ENCODE data around the gene NEIL1.
"Not testable (repeated sequence)": the region's sequence is repeated elsewhere in the genome, so short reads cannot be mapped to it uniquely, and the experiment has no call there.

The NEIL1 gene, protein sequence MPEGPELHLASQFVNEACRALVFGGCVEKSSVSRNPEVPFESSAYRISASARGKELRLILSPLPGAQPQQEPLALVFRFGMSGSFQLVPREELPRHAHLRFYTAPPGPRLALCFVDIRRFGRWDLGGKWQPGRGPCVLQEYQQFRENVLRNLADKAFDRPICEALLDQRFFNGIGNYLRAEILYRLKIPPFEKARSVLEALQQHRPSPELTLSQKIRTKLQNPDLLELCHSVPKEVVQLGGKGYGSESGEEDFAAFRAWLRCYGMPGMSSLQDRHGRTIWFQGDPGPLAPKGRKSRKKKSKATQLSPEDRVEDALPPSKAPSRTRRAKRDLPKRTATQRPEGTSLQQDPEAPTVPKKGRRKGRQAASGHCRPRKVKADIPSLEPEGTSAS

DNA sequence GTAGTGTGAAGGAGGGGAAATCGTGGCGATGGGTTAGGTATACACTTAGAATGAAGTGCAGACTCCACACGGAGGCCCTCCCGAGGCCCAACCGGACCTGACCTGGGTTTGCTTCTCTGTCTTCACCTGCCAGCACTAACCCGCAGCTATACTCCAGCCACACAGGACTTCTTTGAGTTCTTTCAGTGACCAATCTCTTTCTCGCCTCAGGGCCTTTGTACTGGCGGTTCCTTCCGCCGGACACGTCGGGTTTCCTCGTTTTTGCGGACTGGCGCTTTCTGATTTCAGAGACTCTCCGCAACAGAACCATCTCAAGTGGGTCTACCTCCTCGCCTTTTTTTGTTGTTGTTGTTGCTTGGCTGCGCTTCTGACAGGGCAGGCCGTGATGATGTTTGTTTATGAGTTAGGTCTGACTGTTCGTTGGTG lies at the start of gene NEIL1:
Gene NEIL1, plus strand, starts transcription at position 244 of the 426 bp plus-strand sequence. CDS start 1,867 bp downstream, outside the sequence.
- no peak for DNase-seq

DNA sequence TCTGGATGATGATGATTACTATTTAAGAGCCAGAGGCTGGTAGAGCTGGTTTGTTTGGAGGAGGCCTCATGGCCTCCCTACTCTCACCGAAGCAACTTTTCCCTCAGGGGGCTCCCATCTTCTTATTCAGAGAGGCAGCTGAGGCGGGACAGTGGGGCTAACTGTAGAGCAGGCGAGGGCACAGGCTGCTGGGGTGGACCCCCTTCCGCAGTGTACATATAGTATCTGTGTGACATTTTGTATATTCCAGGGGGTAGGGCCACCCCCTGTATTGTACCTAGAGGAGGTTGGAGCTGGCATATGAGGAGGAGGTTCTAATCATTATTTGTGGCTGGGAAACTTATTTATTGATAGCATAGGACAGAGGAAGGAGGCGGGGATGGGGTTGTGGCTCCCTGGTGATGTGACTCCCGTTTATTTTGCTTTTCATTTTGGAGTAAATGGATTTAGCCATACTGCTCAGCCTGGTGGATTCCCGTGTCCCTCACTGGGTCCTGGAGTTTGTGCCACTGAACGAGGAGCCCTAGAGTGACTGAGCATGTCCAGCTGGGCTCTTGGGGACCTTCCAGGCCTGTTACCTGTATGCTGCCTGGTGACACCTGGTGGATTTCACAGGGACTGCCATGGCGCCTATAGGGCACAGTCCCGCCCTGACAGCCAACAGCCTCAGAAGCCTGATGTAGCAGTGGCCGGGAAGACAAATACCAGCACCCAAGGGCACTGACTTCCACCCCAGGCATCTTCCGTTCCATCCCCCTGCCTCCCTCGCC lies 48.1 kb upstream of the NEIL1 start:
- not testable (repeated sequence) for DNase-seq

DNA sequence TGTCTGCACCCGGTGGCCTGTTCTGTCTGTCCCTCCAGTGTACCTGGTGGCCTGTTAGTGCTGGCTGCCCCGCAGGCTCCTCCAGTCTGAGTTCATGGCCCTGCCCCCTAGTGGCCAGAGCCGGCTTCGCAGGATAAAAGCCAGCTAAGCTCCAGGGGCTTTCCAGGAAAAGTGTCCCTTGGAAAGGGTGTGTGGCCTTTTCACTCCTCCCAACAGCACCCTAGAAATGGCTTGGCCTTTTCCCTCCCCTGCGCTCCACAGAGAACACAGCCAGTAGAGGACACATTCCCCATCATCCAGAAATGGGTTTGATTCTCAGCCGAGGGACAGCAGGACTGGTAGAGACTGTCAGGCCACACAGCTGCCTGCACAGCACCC lies 47.5 kb upstream of the NEIL1 start:
- DNase-seq = not testable (repeated sequence)

DNA sequence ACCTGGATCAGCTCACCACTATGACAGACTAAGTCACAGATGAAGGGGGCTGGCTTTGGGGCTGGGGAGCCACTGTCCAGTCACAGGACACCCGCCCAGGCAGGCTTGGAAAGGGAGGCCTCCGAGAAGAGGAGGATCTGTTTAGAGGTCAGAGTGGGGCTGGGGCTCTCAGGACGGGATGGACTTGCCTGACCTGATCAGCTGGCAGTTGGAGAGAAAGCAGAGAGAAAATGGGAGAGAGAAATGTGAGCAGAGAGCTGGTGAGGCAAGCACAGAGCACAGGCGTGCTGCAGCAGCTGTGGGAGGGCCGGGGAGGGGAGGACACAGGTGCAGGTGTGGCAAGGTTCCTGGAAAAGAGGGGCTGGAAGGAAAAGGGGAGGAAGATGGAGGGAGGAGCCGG lies 46.8 kb upstream of the NEIL1 start:
- not testable (repeated sequence) for DNase-seq

DNA sequence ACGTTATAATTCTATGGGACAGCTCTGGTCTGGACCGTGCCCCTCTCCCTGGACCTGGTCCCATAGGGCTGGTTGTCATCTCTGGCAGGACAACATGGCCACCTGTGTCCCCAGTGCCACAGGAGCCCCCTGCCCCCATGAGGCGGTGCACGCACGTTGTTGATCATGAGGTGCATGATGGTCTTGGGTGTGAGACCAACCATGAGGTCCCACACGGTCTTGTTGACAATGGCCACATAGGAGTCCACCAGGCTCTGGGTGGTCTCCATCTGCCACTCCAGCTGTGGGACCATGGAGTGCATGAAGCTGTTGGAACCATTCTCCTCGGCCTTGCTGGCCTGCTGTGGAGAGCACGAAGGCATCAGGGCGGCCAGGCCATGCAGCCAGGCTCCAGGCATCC lies 44.5 kb upstream of the NEIL1 start:
- no peak for DNase-seq

DNA sequence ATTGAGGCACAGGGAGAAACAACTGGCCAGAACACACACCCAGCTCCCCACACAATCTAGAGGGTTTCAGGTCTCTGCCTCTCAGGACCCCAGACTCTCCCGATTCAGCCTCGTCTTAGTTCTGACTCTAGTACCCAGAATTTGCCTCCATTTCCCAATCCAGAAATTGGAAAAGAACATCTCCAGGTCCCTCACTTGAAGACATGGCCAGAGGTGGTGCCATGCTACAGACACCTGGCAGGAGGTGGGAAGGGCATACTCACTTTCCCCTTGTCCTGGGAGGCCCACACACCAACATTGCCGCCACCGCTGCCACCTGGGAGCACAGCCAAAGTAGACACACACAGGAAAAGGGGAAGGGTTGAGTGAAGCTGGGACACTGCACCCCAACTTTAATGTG lies 44.1 kb upstream of the NEIL1 start:
- not testable (repeated sequence) for DNase-seq

DNA sequence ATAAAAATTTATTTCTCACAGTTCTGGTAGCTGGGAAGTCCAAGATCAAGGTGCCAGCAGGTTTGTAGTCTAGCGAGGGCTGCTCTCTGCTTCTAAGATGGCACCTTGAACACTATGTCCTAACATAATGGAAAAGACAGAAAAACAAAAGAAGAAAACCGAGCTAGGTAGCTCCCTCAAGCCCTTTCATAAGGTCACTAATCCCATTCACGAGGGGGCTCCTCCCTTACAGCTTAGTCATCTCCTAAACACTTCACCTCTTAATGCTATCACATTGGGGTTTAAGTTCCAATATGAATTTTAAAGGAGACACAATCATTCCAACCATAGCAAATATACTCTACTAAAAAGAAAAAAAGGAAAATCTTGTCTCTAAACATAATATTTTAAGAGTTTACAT lies 40.7 kb upstream of the NEIL1 start:
- no peak for DNase-seq

DNA sequence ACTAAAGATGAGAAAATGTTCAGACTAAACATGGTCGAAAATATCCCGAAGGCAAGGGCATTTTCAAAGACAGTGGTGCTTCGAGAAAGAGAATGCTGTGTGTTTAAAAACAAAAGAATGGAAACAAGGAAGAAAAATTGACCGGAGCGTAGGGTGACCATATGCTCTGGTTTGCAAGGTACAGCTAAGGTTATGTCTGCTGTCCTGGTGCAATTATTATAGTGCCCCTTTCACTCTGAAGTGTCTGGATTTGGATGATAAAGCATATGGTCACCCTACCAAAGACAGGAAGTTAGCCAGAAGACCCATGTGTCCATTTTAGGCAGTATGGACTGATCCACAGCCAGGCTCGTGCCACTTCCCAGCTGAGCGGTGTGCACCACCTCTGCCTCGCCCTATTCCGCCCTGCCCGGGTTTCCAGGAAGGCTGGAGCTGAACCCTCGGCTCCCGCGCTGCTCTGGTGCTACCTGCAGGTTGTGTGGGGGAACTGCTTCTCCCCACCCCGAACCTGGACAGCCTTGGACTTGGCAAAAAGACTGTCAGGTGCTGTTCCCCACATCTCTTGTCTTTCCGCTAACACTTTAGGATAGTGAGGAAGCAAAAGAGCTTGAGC lies 39.0 kb upstream of the NEIL1 start:
- DNase-seq = peak; percentile 11

DNA sequence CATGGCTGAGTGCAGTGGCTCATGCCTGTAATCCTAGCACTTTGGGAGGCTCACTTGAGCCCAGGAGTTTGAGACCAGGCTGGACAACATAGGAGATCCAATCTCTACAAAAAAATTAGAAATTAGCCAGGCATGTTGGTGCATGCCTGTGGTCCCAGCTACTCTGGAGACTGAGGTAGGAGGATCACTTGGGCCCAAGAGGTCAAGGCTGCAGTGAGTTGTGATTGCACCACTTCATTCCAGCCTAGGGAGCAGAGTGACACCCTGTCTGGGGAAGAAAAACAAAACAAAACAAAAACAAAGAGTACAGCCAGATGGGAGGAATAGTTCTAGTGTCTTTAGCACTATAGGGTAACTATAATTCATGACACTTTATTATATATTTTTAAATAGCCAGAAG lies 37.1 kb upstream of the NEIL1 start:
- no peak for DNase-seq

DNA sequence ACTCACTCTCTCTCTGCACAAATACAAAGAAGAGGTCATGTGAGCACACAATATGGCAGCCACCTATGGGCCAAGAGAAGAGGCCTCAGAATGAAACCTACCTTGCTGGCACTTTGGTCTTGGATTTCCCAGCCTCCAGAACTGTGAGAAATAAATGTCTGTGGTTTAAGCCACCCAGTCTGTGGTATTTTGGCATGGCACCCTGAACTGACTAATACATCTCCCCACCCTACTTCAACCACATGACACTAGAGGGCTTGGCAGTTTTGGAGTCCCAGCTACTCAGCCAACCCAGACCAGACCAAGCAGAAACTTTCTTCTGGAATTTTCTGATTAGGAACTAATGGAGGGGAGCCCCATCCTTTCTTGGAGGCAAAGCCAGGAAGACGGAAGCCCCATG lies 34.3 kb upstream of the NEIL1 start:
- DNase-seq = not testable (repeated sequence)

DNA sequence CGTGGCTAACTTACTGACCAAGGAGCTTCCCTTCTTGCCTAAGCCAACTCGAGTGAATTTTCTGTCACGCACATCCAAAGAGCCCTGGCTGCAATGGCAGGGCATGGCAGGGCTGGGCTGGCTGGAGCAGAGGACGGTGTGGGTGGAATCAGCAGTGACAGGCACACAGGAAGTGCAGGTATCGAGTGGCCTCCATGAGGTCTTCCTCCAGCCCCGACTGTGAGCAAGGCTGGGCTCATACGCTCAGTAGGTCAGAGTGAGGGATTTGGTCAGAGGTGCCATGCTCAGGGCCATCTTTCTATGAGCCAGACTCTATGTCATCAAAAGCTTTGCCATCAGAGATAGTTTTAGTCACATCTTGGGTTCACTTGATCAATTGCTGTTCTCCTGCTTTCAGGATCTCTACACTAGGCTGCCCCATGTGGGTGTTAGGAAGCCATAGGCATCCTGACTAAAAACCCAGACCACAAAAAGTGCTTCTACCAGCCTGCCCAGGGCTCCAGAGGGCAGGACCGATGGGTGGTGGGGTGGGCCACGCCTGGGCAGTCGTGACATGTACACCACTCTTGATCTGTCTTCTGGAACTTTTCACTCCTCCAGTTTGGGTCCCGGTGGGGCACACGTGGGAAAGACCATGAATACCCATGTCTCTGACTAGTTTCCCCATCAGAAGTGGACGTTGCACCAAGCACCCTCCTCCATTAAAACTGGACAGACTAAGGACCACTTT lies 33.6 kb upstream of the NEIL1 start:
- DNase-seq = no peak

DNA sequence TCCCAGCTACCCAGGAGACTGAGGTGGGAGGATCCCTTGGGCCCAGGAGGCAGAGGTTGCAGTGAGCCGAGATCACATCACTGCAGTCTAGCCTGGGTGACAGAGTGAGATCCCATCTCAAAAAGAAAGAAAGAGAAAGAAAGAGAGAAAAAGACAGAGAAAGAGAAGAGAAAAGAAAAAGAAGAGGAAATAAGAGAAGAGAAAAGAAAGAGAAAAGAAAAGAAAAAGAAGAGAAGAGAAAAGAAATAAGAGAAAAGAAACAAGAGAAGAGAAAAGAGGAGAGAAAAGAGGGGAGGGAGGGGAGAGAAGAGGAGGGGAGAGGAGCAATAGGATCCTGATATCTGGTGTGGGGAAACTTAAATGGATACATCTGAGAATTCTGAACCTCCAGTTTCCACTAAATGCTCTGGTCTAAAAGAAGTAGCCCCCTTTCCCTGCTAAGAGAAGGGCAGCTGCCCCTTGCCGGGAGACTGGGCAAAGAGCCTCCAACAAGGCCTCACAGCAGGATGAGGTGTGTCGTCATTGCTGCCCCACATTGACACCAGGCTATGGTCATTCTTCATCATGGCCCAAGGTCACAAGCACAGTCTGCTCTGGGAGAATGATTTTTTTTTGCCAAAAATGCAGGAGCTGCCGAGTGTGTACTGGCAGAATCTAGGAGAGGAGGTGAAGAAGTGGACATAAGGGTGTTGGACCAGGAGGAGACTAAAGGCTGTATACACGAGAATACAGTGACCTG lies 32.1 kb upstream of the NEIL1 start:
- no peak for DNase-seq

DNA sequence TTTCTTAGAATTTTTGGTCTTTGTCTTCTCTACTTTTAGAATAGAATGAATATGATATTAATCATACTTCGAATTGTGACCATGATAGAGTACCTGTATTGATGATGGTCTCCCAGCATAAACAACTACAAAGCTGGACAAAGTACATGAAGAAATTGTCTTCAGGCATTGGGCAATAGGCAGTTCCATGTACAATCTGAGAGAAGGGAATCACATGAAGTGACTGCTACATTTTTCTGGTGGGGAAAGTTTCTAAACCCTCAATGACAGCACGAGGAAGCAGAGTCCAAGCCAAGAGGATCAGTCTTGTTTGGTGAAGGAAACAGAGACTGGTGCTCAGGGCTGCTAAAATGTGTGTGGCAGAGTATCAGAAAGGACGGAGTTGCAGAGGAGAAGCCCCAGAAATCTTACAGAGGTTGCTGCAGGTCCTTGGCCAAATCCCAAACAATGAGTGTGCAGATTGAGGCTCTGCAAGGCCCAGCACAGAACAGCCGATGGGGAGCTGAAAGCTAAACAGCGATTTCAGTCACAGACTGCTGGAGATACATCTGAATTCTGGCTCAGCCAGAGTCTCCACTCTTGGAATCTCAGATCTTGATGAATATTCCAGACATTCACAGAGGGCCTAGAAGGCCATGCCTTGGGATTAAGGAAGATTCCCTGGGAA lies 27.5 kb upstream of the NEIL1 start:
- not testable (repeated sequence) for DNase-seq

DNA sequence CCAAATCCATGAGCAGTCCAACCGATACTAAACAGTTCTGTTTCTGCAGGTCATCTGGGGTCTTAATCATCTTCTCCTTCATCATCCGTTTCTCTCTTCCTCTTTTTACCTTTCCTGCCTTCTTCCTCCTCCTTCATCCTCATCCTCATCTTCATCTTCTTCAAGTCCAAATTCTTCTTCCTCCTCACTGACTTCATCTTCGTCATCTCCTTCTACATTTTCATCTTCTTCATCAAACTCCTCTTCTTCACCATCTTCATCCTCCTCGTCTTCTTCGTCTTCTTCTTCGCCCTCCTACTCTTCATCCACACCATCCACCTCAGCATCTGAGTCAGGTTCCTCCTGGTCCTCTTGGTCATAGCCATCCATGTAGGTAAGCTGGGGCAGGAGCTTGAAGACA lies 25.1 kb upstream of the NEIL1 start:
- no peak for DNase-seq

DNA sequence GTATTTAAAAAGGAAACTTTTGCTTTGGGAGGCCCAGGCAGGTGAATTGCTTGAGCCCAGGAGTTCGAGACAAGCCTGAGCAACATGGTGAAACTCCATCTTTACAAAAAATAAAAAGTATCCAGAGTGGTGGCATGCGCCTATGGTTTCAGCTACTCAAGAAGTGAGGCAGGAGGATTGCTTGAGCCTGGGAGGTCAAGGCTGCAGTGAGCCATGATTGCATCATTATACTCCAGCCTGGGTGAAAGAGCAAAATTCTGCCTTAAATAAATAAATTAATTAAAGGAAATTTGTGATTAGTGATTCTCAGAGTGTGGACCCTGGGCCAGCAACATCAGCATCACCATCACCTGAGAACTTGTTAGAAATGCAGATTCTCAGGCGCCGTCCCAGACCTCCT lies 20.9 kb upstream of the NEIL1 start:
- no peak for DNase-seq

DNA sequence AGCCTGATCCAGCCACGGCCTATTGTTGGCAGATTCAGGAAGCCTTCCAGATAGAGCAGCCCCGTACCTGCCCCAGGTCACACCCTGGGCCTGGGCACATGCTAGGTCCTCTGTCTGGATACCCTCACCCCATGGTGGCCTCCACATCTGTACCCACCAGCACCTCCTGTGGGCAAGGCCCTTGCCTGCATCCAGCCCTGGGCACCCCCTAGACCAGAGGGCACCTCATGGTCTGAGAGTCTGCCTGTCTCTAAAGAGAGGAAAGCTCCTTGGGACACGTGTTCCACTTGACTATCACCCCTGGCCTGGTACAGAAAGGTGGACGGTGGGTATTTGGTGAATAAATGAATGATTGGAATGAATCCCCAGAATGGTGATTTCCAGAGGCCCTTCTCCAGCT lies 19.8 kb upstream of the NEIL1 start:
- DNase-seq = no peak

DNA sequence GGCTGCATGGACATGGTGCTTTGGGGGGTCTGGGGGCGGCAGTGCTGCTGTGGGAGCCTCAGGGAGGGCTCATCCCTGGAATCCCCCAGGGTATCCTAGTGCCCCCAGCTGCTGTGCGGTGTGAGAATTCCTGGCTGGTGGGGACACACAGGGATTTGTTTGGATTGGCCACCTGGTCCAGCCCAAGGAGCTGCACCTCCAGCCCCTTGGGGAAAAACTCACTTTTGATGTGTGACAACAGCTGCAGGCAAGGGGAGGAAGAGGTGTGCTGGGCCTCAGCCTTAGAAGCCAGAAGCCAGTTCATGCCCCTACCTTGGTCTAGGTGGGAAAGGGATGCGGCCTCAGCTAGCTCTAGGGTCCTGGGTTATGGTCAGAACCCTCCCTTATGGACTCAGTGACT lies 19.3 kb upstream of the NEIL1 start:
- no peak for DNase-seq

DNA sequence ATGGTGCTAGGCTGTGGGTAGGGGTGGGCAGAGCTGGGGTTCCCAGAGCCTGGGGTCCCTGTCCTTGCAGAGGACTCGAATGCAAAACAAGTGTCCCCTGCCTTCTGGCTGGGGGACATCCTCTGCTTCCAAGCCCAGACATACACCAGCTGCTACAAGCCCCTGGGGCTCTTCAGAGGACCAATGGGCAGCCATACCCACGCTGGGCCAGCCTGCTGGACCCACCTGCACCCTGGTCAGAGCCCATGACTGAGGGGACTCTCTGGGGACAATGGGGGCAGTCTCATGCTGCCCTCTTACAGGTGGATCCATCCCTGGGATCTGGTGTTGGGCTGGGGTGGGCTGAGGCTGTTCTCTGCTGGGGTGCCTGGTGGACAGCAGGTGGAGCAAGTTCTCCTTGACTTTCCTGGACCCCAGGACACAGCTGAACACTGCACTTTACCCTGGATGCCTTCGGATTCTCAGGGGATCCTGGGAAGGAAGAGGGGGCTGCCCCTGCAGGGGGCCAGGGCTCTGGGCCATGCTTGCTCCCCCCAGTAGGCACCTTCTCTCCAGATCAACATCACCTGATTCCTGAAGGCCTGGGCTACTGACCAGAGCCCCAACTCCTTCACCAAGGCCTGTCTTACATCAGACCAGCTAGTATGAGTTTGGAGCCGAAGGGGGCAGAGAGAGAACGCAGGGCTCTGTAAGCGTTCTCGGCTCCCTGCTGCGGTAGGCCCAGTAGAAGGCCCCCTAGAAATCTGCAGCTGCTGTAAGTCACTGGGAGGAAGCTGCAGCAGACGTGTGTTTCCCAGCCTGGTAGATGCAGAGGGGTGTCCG lies 18.1 kb upstream of the NEIL1 start:
- no peak for DNase-seq

DNA sequence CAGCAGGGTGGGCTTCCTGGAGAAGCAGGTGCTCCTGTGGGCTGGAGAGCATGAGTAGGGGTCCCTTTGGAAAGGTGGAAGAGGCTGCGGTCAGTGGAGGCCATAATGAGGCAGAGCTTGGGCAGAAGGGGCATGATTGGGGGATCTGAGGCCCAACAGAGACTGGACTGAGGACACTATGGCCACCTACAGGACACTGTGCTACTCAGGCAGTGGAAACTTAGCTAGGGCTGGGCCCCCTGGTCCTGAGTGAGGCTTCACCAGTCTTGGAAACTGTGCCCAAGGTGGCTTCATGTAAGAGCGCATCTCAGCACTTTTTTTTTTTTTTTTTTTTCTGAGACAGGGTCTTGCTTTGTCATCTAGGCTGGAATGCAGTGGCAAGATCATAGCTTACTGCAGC lies 17.3 kb upstream of the NEIL1 start:
- no peak for DNase-seq

DNA sequence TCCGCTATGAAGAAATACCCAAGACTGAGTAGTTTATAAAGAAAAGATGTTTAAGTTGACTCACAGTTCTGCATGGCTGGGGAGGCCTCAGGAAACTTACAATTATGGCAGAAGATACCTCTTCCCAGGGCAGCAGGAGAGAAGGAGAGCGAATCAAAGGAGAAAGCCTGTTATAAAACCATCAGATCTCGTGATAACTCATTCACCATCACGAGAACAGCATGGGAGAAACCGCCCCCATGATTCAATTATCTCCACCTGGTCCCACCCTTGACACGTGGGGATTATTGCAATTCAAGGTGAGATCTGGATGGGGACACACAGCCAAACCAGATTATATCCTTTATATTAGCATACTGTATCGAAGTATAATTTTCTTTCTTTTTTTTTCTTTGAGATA lies 14.7 kb upstream of the NEIL1 start:
- not testable (repeated sequence) for DNase-seq

Data from NCI-H345 (cell line).